ENCODE measurements around the gene PPP1R7. TPM values are rescaled to one million over a fixed set of nuclear protein-coding genes. Genes with fewer than 3 reads are reported as not detected.

The PPP1R7 gene
- total RNA-seq, 1 experiment from 2014 or later, result 45.4 TPM

- H3K27ac ChIP-seq (ENCODE audit: low read depth, low read length), result no peak overlapping the region
- peak overlapping the region; percentile 32 to 39 for H3K4me3 ChIP-seq (replicated peaks in 1 of 2; ENCODE audit: low read depth in 1 of 2, low read length in 2 of 2)
- intact Hi-C loops (cut with micrococcal nuclease), result no loop called here
- CTCF ChIA-PET, result interaction anchor here (0.8 kb wide), 1 partner anchor 304 kb away, joined by 3 read pairs; no protein-coding TSS in a partner anchor
- H4K20me1 ChIP-seq (ENCODE audit: insufficient read depth), result no peaks in the 10 kb centered on the region
- POLR2A ChIA-PET, result interaction anchor here (0.6 kb wide), 1 partner anchor 180 kb away, joined by 3 read pairs; no protein-coding TSS in a partner anchor
- H3K36me3 ChIP-seq (ENCODE audit: control insufficient read depth in 1 of 2, insufficient read depth in 2 of 2, low read length in 2 of 2), result no peaks in the 10 kb centered on the region
- no peaks in the 10 kb centered on the region for H3K27me3 ChIP-seq (ENCODE audit: insufficient read depth, low read length)
- H3K9me2 ChIP-seq (ENCODE audit: insufficient read depth), result no peaks in the 10 kb centered on the region
- ATAC-seq (peak; percentile 48), DNase-seq (ENCODE audit: low read depth, low spot score) (no peak)
- H3K79me2 ChIP-seq (ENCODE audit: insufficient read depth, low read length), result no peaks in the 10 kb centered on the region
- H3K9ac ChIP-seq (ENCODE audit: low read length), result no peak overlapping the region
- no TSS peak for BruUV-seq (replicated peaks)
- H3K9me3 ChIP-seq (ENCODE audit: control insufficient read depth in 1 of 2, insufficient read depth in 1 of 2, low read depth in 1 of 2, low read length in 2 of 2), result no peaks in the 10 kb centered on the region
- peak overlapping the region; percentile 60 for H2AFZ ChIP-seq (ENCODE audit: low read depth, low read length, poor library complexity, severe bottlenecking)
- peaks cover 7 to 9% of the 10 kb centered on the region in 2 experiments; a peak in 3 of 4 replicates for H3K4me1 ChIP-seq (ENCODE audit: control insufficient read depth in 1 of 2, insufficient read depth in 2 of 2, low read length in 2 of 2)
- RAD21 ChIA-PET (ENCODE audit: low non-redundant PET in 1 of 2, low total read pairs in 2 of 2, uncharacterized antibody in 2 of 2, unreplicated experiment in 2 of 2), result interaction anchor here in 1 of 2 experiments (0.6 kb wide), 1 partner anchor 83 kb away, joined by 3 read pairs; no protein-coding TSS in a partner anchor
- H3K4me2 ChIP-seq (ENCODE audit: low read length), result peak overlapping the region; percentile 64
- TF ChIP-seq CEBPB (IDR thresholded peaks at IDR 0.05; ENCODE audit: low read depth) (no peak), POLR2AphosphoS5 (IDR thresholded peaks at IDR 0.05; ENCODE audit: low read depth, low read length) (no peak), JUND (IDR thresholded peaks at IDR 0.05) (no peak), EZH2 (IDR thresholded peaks at IDR 0.05) (no peak), SRF (IDR thresholded peaks at IDR 0.05; ENCODE audit: low read depth) (no peak), SP1 (IDR thresholded peaks at IDR 0.05; ENCODE audit: low read depth) (no peak), ELF1 (IDR thresholded peaks at IDR 0.05; ENCODE audit: borderline replicate concordance, low read depth) (no peak), ZNF274 (IDR thresholded peaks at IDR 0.05; ENCODE audit: low read depth, low read length) (no peak), ZBTB33 (IDR thresholded peaks at IDR 0.05; ENCODE audit: extremely low read depth, insufficient replicate concordance, low read length) (no peak), CTCF (IDR thresholded peaks at IDR 0.05 in 2 of 3, conservative IDR thresholded peaks at IDR 0.05 in 1 of 3; ENCODE audit: borderline replicate concordance in 1 of 3, insufficient read depth in 1 of 3, low read depth in 2 of 3, low read length in 2 of 3) (0 out of 6 replicates have a peak, but pooled peaks of 2 of the 3 experiments have one; percentile 10 to 31), YY1 (IDR thresholded peaks at IDR 0.05; ENCODE audit: extremely low read depth, insufficient replicate concordance, low read depth, low read length) (no peak), SIN3A (IDR thresholded peaks at IDR 0.05; ENCODE audit: low read depth) (no peak), CBX3 (IDR thresholded peaks at IDR 0.05; ENCODE audit: low read depth) (no peak), EZH2phosphoT487 (IDR thresholded peaks at IDR 0.05; ENCODE audit: borderline replicate concordance) (no peak), TCF7L2 (IDR thresholded peaks at IDR 0.05; ENCODE audit: borderline replicate concordance, extremely low read depth, insufficient read depth, insufficient read length) (no peak), FOSL1 (IDR thresholded peaks at IDR 0.05; ENCODE audit: low read depth) (no peak), ZFX (IDR thresholded peaks at IDR 0.05) (no peak), EGR1 (IDR thresholded peaks at IDR 0.05; ENCODE audit: low read depth) (no peak), MAX (IDR thresholded peaks at IDR 0.05) (peak; percentile 67), ATF3 (IDR thresholded peaks at IDR 0.05) (no peak)
Observed at GRCh38 chr2:241218131-241219029, 68.1 kb downstream of the PPP1R7 start.

Measured in HCT116 (cell line).